Measurements from ENCODE around the gene HOXB5.

GRCh38 chr17:48565925-48566710, 27.5 kb downstream of the HOXB5 start:
- TF ChIP-seq, protein P1, sequence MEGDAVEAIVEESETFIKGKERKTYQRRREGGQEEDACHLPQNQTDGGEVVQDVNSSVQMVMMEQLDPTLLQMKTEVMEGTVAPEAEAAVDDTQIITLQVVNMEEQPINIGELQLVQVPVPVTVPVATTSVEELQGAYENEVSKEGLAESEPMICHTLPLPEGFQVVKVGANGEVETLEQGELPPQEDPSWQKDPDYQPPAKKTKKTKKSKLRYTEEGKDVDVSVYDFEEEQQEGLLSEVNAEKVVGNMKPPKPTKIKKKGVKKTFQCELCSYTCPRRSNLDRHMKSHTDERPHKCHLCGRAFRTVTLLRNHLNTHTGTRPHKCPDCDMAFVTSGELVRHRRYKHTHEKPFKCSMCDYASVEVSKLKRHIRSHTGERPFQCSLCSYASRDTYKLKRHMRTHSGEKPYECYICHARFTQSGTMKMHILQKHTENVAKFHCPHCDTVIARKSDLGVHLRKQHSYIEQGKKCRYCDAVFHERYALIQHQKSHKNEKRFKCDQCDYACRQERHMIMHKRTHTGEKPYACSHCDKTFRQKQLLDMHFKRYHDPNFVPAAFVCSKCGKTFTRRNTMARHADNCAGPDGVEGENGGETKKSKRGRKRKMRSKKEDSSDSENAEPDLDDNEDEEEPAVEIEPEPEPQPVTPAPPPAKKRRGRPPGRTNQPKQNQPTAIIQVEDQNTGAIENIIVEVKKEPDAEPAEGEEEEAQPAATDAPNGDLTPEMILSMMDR (conservative IDR thresholded peaks at IDR 0.05; ENCODE audit: low read depth, low read length) = no peak
- TF ChIP-seq POLR2A (IDR thresholded peaks at IDR 0.05; ENCODE audit: low read depth, low read length) (no peak), CEBPB (IDR thresholded peaks at IDR 0.05; ENCODE audit: low read depth, low read length) (no peak), MXI1 (IDR thresholded peaks at IDR 0.05; ENCODE audit: borderline replicate concordance, low read depth, low read length) (no peak), MAFK (IDR thresholded peaks at IDR 0.05; ENCODE audit: low read depth, low read length) (no peak), SMC3 (IDR thresholded peaks at IDR 0.05; ENCODE audit: low read depth, low read length) (no peak), CHD1 (IDR thresholded peaks at IDR 0.05; ENCODE audit: low read depth, low read length) (no peak), BHLHE40 (IDR thresholded peaks at IDR 0.05; ENCODE audit: low read depth, low read length) (no peak)
